T-helper 17 cell (primary cell): ENCODE results near the gene DNAAF8. TPM values are rescaled to one million over a fixed set of nuclear protein-coding genes. Genes with fewer than 3 reads are reported as not detected.

Source experiments
- ATAC-seq: fragments of 150-1000 bp; cut with Tn5 transposase; 2 replicates; pipeline ENCODE4 v1.10.0; 2021; ENCODE audit warnings: mild to moderate bottlenecking, moderate library complexity
- DNase-seq, 3 donors: peaks; one replicate each; pipeline versions ENCODE4 v3.0.0 to v3.0.0-alpha.2; 2020 to 2021
- H3K9me3 ChIP-seq: one replicate; pipeline ENCODE4 v1.7.0; 2013; ENCODE audit warnings: low read length, mild to moderate bottlenecking; ENCODE audit not compliant: control insufficient read depth, poor library complexity, severe bottlenecking
- H3K27ac Mint-ChIP-seq: one replicate; pipeline ENCODE4 v1.8.0; 2022; ENCODE audit warnings: mild to moderate bottlenecking, moderate library complexity, mixed read lengths
- H3K27me3 Mint-ChIP-seq: one replicate; pipeline ENCODE4 v1.8.0; 2022; ENCODE audit warnings: mixed read lengths
- H3K36me3 Mint-ChIP-seq: one replicate; pipeline ENCODE4 v1.8.0; 2022; ENCODE audit warnings: low read depth, mixed read lengths
- H3K4me1 Mint-ChIP-seq: one replicate; pipeline ENCODE4 v1.8.0; 2022; ENCODE audit warnings: mild to moderate bottlenecking, mixed read lengths
- H3K4me3 Mint-ChIP-seq: one replicate; pipeline ENCODE4 v1.8.0; 2022; ENCODE audit warnings: mild to moderate bottlenecking, moderate library complexity, mixed read lengths
- total RNA-seq, 4 donors: library from RNA in 2 of 4; stranded (reverse) in 2 of 4; gene quantifications; one replicate each; pipeline ENCODE4 v1.2.3 and lab custom pipeline; 2022 to 2026

The DNAAF8 gene
- total RNA-seq, 2 donors from 2014 or later: not detected

DNA sequence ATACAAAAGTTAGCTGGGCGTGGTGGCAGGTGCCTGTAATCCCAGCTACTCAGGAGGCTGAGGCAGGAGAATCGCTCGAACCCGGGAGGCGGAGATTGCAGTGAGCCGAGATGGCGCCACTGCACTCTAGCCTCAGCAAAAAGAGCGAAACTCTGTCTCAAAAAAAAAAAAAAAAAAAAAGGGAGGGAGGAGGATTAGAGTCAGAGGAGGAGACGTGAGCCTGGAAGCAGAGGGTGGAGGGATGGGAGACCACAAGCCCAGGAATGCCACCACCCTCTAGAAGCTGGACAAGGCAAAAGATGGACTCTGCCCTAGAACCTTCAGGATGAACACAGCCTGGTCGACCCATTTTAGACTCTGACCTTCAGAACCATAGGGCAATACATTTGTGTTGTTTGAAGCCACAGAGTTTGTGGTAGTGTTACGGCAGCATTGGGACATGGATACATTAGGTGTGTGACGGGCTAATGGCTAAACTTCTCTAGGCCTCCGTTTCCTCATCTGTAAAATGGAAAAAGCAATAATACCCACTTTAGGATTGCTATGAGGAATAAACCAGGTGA, 58.7 kb downstream of the DNAAF8 start:
- Mint-ChIP-seq H3K4me3 (no peak overlapping the region), H3K27me3 (no peaks in the 10 kb centered on the region), H3K4me1 (peaks cover 6% of the 10 kb centered on the region), H3K36me3 (no peaks in the 10 kb centered on the region), H3K27ac (no peak overlapping the region)
- ATAC-seq: no peak
- no peaks in the 10 kb centered on the region for H3K9me3 ChIP-seq
- no peak for DNase-seq

DNA sequence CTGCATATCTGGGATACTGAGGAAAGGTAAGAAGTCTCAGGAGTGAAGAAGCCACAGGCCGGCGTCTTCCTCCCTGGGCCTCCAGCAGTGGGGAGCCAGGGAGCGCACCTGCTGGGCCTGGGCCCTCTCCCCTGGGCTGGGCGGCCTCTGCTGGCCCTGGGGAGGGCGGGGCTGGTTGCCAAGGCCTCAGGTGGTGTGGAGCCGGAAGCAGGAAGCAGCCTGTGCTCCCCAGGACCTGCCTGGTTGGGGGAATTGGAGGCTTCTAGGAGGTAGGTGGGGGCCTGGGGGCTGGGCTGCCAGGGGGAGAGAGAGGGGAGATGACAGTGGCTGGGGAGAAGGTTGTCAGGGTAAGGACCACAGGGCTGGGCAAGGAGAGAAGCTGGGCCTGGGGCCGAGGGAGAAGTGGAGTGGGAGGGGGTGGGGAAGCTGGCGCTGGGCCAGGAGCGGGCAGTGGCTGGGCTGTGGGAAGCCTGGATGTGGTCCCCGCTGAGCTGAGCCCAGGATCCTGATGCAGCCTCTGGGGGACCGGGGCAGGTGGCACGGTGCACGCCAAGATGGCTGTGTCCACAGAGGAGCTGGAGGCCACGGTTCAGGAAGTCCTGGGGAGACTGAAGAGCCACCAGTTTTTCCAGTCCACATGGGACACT, 61.0 kb downstream of the DNAAF8 start, which contains the start of gene SMIM22:
Gene SMIM22, plus strand, starts transcription at position 189 of the 647 bp plus-strand sequence. Its CDS starts 366 bp downstream, at position 555.
- Mint-ChIP-seq H3K27me3 (no peaks in the 10 kb centered on the region), H3K4me3 (no peak within 1 kb of the TSS), H3K27ac (no peak within 1 kb of the TSS), H3K36me3 (no peaks in the 10 kb centered on the region), H3K4me1 (peaks cover 6% of the 10 kb centered on the region)
- ATAC-seq (no peak), DNase-seq (no peak)
- no peaks in the 10 kb centered on the region for H3K9me3 ChIP-seq

DNA sequence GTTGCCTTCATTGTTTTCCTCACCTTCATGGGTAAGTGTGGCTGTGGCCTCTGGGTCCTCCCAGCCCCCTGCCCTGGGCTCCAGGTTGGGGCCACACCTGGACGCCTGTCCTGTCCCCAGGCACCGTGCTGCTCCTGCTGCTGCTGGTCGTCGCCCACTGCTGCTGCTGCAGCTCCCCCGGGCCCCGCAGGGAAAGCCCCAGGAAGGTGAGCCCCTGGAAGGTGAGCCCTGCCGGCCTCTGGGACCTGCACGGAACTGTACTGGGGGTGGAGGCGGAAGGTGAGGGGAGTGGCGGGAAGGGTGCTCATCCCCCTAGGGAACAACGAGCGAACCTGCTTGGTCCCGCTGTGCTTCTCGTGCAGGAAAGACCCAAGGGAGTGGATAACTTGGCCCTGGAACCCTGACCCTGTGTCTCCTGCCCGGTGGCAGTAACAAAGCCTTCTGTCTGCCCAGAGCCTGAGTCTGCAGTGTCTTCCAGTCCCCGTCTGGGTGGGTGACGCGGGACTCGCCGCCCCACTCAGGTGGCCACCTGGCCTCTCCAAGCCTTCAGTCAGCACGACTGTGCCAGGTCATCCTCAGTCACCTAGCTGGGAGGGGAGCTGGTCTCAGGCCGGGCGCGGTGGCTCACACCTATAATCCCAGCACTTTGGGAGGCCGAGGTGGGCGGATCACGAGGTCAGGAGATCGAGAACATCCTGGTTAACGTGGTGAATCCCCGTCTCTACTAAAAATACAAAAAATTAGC, 61.7 kb downstream of the DNAAF8 start:
- H3K4me3 Mint-ChIP-seq: no peak overlapping the region
- DNase-seq: no peak
- no peaks in the 10 kb centered on the region for H3K9me3 ChIP-seq
- no peak overlapping the region for H3K27ac Mint-ChIP-seq
- no peaks in the 10 kb centered on the region for H3K36me3 Mint-ChIP-seq
- ATAC-seq: no peak
- no peaks in the 10 kb centered on the region for H3K27me3 Mint-ChIP-seq
- H3K4me1 Mint-ChIP-seq: peaks cover 2% of the 10 kb centered on the region

DNA sequence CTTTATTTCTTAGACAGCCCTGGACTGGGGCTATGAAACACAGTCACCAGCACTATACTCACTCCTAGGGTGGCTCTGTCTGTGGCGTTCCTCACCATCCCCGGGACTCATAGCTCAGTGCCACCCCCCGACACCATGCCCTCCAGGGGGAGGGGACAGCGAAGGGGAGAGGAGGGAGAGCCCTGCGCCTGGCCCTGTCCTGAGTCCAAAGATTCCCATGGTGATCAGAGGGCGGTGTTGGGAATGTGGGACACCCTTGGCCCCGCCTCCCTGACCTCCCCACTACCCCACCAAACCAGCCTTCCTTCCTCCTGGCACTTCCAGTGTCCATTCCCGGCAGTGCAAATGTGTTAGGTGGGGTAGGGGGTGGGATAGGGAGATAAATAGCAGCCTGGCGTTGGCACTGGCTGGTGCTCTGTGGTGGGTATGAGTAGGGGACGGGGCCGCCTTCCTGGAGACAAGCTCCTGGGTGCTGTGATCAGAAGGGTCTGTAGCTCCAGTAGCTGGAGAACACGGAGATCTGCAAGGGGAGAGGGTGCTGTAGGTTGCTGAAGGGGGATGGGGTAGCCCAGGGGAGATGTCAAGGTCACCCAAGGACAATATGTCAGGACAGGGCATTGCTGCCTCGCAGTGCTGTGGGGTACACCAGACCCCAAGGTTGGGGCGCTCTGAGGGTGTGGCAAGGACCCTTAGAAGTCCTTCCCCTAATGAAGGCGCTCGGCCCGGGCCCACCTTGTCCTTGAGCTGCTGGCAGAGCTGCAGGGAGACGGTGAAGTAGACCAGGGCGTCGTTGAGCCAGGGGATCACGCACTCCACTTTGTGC, 62.9 kb downstream of the DNAAF8 start:
- H3K36me3 Mint-ChIP-seq: no peaks in the 10 kb centered on the region
- H3K4me1 Mint-ChIP-seq: peaks cover 5% of the 10 kb centered on the region
- no peak overlapping the region for H3K27ac Mint-ChIP-seq
- ATAC-seq (no peak), DNase-seq (no peak)
- no peaks in the 10 kb centered on the region for H3K27me3 Mint-ChIP-seq
- H3K4me3 Mint-ChIP-seq: no peak overlapping the region
- no peaks in the 10 kb centered on the region for H3K9me3 ChIP-seq

DNA sequence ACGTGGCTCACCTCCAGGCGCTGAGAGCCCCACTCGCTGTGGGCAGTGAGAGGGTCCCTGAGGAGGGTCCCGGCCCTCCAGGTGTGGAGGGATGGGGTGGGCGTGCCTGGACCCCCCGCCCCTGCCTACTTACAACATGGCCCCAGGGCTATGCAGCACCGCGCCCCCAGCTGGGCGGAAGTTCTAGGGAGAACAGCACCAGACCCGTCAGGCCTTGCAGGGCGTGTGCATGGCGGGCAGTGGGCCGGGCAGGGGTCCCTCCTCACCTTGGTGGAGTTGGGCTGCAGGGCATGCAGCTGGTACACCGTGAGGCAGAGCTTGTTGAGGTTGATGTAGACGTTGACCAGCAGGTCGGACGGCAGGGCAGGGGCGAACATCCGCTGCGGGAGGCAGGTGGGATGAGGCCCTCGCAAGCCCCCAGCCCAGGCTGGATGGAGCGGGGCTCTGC, 63.5 kb downstream of the DNAAF8 start:
- Mint-ChIP-seq H3K4me1 (peaks cover 5% of the 10 kb centered on the region), H3K27ac (no peak overlapping the region), H3K27me3 (no peaks in the 10 kb centered on the region), H3K36me3 (no peaks in the 10 kb centered on the region), H3K4me3 (no peak overlapping the region)
- H3K9me3 ChIP-seq: no peaks in the 10 kb centered on the region
- ATAC-seq (no peak), DNase-seq (no peak)

DNA sequence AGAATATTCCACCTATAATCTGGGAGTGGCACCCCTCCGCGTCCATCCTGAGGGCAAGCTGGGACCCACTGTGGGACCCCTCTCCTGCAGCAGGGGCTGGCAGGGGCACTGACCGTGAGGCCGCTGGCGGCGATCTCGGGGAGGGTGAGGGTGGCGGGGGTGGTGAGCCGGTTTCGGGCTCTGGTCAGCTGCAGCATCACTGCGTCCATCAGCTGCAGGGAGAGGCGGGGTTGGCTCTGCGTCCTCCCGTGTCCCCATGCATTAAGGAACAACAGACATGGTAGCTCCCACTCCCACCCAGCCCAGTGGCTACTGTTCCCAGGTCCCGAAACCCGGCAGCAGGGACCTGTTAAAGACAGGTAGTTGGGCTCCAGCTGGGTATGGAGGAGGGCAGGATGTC, 64.1 kb downstream of the DNAAF8 start:
- ATAC-seq (no peak), DNase-seq (no peak)
- peaks cover 5% of the 10 kb centered on the region for H3K4me1 Mint-ChIP-seq
- no peak overlapping the region for H3K4me3 Mint-ChIP-seq
- no peaks in the 10 kb centered on the region for H3K27me3 Mint-ChIP-seq
- H3K27ac Mint-ChIP-seq: no peak overlapping the region
- no peaks in the 10 kb centered on the region for H3K9me3 ChIP-seq
- no peaks in the 10 kb centered on the region for H3K36me3 Mint-ChIP-seq

Other genes starting within 250 kb of the DNAAF8 start
- 10 to 100 TPM; 20.2 to 29.5 TPM for gene CDIP1, start 195.8 kb upstream of the DNAAF8 start, total RNA-seq
- under 1 TPM; 0.08 to 0.20 TPM for gene C16orf96, start 178.2 kb upstream of the DNAAF8 start, total RNA-seq
- 10 to 100 TPM; 25.8 to 26.6 TPM for gene UBALD1, start 119.6 kb upstream of the DNAAF8 start, total RNA-seq
- 10 to 100 TPM; 69.3 to 74.7 TPM for gene MGRN1, start 109.7 kb upstream of the DNAAF8 start, total RNA-seq
- gene NUDT16L1, start 41.0 kb upstream of the DNAAF8 start, total RNA-seq: 10 to 100 TPM; 44.7 to 49.6 TPM
- 10 to 100 TPM; 15.6 to 20.0 TPM for gene ANKS3, start 266 bp upstream of the DNAAF8 start, total RNA-seq
- 10 to 100 TPM; 10.1 to 15.8 TPM for gene ZNF500, start 32.6 kb downstream of the DNAAF8 start, total RNA-seq
- gene SEPTIN12, start 53.8 kb downstream of the DNAAF8 start, total RNA-seq: not detected
- gene SMIM22, start 60.8 kb downstream of the DNAAF8 start, total RNA-seq: not detected
- 10 to 100 TPM; 15.0 to 21.2 TPM for gene ROGDI, start 68.1 kb downstream of the DNAAF8 start, total RNA-seq
- gene GLYR1, start 112.8 kb downstream of the DNAAF8 start, total RNA-seq: 100 to 1,000 TPM in 1 of 2 donors, 10 to 100 TPM in 1; 91.9 to 108 TPM
- 10 to 100 TPM; 47.5 to 69.8 TPM for gene UBN1, start 112.9 kb downstream of the DNAAF8 start, total RNA-seq
- not detected for gene PPL, start 202.6 kb downstream of the DNAAF8 start, total RNA-seq
- 10 to 100 TPM in 1 of 2 donors, under 1 TPM in 1; 0.45 to 13.9 TPM for gene SEC14L5, start 223.8 kb downstream of the DNAAF8 start, total RNA-seq